Prostate gland (tissue), 2 donors: ENCODE data around the gene BIRC3.

Experiments
- POLR2AphosphoS5 ChIP-seq: sonication (generic); formaldehyde crosslinking; IDR thresholded peaks from one replicate; pipeline ENCODE4 v1.6.1; 2017; ENCODE audit warnings: antibody characterized with exemption
- TF ChIP-seq, protein P1 (sequence below), 4 experiments: fragments of 200-600 bp in 2 of 4; fragments of 450-650 bp in 2 of 4; sonication (generic) in 2 of 4; IDR thresholded peaks; 1 replicate in 3 of 4; 2 replicates in 1 of 4; pipeline ENCODE4 v1.5.1; 2016 to 2019; ENCODE audit warnings: antibody characterized with exemption in 4 of 4, mild to moderate bottlenecking in 2 of 4, moderate library complexity in 2 of 4

GRCh38 chr11:102386136-102386734, 69.0 kb downstream of the BIRC3 start:
- TF ChIP-seq, protein P1, sequence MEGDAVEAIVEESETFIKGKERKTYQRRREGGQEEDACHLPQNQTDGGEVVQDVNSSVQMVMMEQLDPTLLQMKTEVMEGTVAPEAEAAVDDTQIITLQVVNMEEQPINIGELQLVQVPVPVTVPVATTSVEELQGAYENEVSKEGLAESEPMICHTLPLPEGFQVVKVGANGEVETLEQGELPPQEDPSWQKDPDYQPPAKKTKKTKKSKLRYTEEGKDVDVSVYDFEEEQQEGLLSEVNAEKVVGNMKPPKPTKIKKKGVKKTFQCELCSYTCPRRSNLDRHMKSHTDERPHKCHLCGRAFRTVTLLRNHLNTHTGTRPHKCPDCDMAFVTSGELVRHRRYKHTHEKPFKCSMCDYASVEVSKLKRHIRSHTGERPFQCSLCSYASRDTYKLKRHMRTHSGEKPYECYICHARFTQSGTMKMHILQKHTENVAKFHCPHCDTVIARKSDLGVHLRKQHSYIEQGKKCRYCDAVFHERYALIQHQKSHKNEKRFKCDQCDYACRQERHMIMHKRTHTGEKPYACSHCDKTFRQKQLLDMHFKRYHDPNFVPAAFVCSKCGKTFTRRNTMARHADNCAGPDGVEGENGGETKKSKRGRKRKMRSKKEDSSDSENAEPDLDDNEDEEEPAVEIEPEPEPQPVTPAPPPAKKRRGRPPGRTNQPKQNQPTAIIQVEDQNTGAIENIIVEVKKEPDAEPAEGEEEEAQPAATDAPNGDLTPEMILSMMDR (IDR thresholded peaks at IDR 0.05), result no peak
- TF ChIP-seq POLR2AphosphoS5, result no peak
